Upper lobe of left lung (tissue), 4 donors: ENCODE measurements around the gene ILDR1.

Experiments
- EP300 ChIP-seq, 4 donors: sonication (generic); formaldehyde crosslinking; IDR thresholded peaks; one replicate each; pipeline ENCODE4 v1.5.1; 2017; ENCODE audit warnings: antibody characterized with exemption in 4 of 4, control low read depth in 2 of 4
- POLR2A ChIP-seq, 4 donors: fragments of 450-650 bp; IDR thresholded peaks; one replicate each; pipeline ENCODE4 v1.5.1; 2016 to 2017; ENCODE audit warnings: antibody characterized with exemption in 4 of 4, mild to moderate bottlenecking in 2 of 4
- POLR2AphosphoS5 ChIP-seq, 2 donors: sonication (generic); formaldehyde crosslinking; IDR thresholded peaks; one replicate each; pipeline ENCODE4 v1.5.1; 2017; ENCODE audit warnings: antibody characterized with exemption in 2 of 2
- TF ChIP-seq, protein P1 (sequence below), 6 experiments: fragments of 450-650 bp in 4 of 6; fragments of 200-600 bp in 2 of 6; sonication (generic) in 2 of 6; IDR thresholded peaks; one replicate each; pipeline ENCODE4 v1.5.1; 2016 to 2019; ENCODE audit warnings: antibody characterized with exemption in 6 of 6

GRCh38 chr3:122004991-122005565, 17.0 kb downstream of the ILDR1 start:
- TF ChIP-seq, protein P1, sequence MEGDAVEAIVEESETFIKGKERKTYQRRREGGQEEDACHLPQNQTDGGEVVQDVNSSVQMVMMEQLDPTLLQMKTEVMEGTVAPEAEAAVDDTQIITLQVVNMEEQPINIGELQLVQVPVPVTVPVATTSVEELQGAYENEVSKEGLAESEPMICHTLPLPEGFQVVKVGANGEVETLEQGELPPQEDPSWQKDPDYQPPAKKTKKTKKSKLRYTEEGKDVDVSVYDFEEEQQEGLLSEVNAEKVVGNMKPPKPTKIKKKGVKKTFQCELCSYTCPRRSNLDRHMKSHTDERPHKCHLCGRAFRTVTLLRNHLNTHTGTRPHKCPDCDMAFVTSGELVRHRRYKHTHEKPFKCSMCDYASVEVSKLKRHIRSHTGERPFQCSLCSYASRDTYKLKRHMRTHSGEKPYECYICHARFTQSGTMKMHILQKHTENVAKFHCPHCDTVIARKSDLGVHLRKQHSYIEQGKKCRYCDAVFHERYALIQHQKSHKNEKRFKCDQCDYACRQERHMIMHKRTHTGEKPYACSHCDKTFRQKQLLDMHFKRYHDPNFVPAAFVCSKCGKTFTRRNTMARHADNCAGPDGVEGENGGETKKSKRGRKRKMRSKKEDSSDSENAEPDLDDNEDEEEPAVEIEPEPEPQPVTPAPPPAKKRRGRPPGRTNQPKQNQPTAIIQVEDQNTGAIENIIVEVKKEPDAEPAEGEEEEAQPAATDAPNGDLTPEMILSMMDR (IDR thresholded peaks at IDR 0.05) = no peak
- TF ChIP-seq EP300 (IDR thresholded peaks at IDR 0.05) (no peak), POLR2A (IDR thresholded peaks at IDR 0.05) (no peak), POLR2AphosphoS5 (IDR thresholded peaks at IDR 0.05) (no peak)
